DOHH2 (cell line): ENCODE results near the gene OTX2.

Experiments used
- H3F3A ChIP-seq: fragments of 200-600 bp; sonication (generic), shearing (Covaris generic); 2 replicates; pipeline ENCODE4 v1.6.0; 2016; ENCODE audit warnings: antibody characterized with exemption, mild to moderate bottlenecking; ENCODE audit not compliant: control insufficient read depth, insufficient read depth
- H3K27ac ChIP-seq: fragments of 200-600 bp; sonication (generic); 2 replicates; pipeline ENCODE4 v1.5.1; 2014; ENCODE audit warnings: low read depth, mild to moderate bottlenecking, low read length, moderate library complexity
- H3K27me3 ChIP-seq: fragments of 200-600 bp; sonication (generic); 2 replicates; pipeline ENCODE4 v1.6.1; 2014; ENCODE audit warnings: mild to moderate bottlenecking, low read length, mixed read lengths; ENCODE audit not compliant: control insufficient read depth
- H3K36me3 ChIP-seq: fragments of 200-600 bp; sonication (generic); 2 replicates; pipeline ENCODE4 v1.6.1; 2014; ENCODE audit warnings: mild to moderate bottlenecking, low read length, moderate library complexity, mixed read lengths; ENCODE audit not compliant: control insufficient read depth
- H3K4me1 ChIP-seq: fragments of 200-600 bp; sonication (generic); 2 replicates; pipeline ENCODE4 v1.6.1; 2014; ENCODE audit warnings: mild to moderate bottlenecking, low read length, mixed read lengths; ENCODE audit not compliant: control insufficient read depth
- H3K4me2 ChIP-seq: fragments of 200-600 bp; sonication (generic); 2 replicates; pipeline ENCODE4 v1.6.0; 2014; ENCODE audit warnings: mild to moderate bottlenecking, low read length, moderate library complexity
- H3K4me3 ChIP-seq: fragments of 200-600 bp; sonication (generic); 2 replicates; pipeline ENCODE4 v1.5.1; 2014; ENCODE audit warnings: mild to moderate bottlenecking, low read length, mixed read lengths
- H3K79me2 ChIP-seq: fragments of 200-600 bp; sonication (generic); 2 replicates; pipeline ENCODE4 v1.6.1; 2014; ENCODE audit warnings: mild to moderate bottlenecking, low read length, mixed read lengths; ENCODE audit not compliant: control insufficient read depth
- H3K9me2 ChIP-seq: fragments of 200-600 bp; sonication (generic); replicated peaks from 2 replicates; pipeline ENCODE4 v1.6.1; 2014; ENCODE audit warnings: mild to moderate bottlenecking, low read length, mixed read lengths; ENCODE audit not compliant: control insufficient read depth
- H3K9me3 ChIP-seq: fragments of 200-600 bp; sonication (generic); 2 replicates; pipeline ENCODE4 v1.6.1; 2014; ENCODE audit warnings: antibody characterized with exemption, low read length, mixed read lengths; ENCODE audit not compliant: control insufficient read depth, insufficient read depth
- H4K20me1 ChIP-seq: fragments of 200-600 bp; sonication (generic); 2 replicates; pipeline ENCODE4 v1.6.0; 2014; ENCODE audit warnings: low read depth, mild to moderate bottlenecking, antibody characterized with exemption, low read length, moderate library complexity; ENCODE audit not compliant: control insufficient read depth, insufficient read depth
- CTCF ChIP-seq: fragments of 200-600 bp; sonication (generic); IDR thresholded peaks from one replicate; pipeline ENCODE4 v1.5.1; 2014; ENCODE audit warnings: antibody characterized with exemption, mild to moderate bottlenecking, low read depth, low read length; ENCODE audit not compliant: poor library complexity, severe bottlenecking
- EZH2phosphoT487 ChIP-seq: fragments of 200-600 bp; sonication (generic); IDR thresholded peaks from 2 replicates; pipeline ENCODE4 v1.6.1; 2017; ENCODE audit warnings: borderline replicate concordance, mild to moderate bottlenecking, antibody characterized with exemption, low read length, moderate library complexity, mixed read lengths

Gene OTX2

GRCh38 chr14:56815745-56816144 is 5.5 kb upstream of the OTX2 start:
- Histone ChIP-seq H3K9me2 (no peaks in the 10 kb centered on the region), H3F3A (no peaks in the 10 kb centered on the region), H3K9me3 (no peaks in the 10 kb centered on the region), H3K27me3 (peaks cover 14% of the 10 kb centered on the region), H3K27ac (no peak overlapping the region), H3K36me3 (no peaks in the 10 kb centered on the region), H3K79me2 (no peaks in the 10 kb centered on the region), H3K4me2 (no peak overlapping the region), H3K4me1 (no peaks in the 10 kb centered on the region), H3K4me3 (no peak overlapping the region), H4K20me1 (no peaks in the 10 kb centered on the region)
- TF ChIP-seq EZH2phosphoT487 (no peak), CTCF (no peak)

DNA sequence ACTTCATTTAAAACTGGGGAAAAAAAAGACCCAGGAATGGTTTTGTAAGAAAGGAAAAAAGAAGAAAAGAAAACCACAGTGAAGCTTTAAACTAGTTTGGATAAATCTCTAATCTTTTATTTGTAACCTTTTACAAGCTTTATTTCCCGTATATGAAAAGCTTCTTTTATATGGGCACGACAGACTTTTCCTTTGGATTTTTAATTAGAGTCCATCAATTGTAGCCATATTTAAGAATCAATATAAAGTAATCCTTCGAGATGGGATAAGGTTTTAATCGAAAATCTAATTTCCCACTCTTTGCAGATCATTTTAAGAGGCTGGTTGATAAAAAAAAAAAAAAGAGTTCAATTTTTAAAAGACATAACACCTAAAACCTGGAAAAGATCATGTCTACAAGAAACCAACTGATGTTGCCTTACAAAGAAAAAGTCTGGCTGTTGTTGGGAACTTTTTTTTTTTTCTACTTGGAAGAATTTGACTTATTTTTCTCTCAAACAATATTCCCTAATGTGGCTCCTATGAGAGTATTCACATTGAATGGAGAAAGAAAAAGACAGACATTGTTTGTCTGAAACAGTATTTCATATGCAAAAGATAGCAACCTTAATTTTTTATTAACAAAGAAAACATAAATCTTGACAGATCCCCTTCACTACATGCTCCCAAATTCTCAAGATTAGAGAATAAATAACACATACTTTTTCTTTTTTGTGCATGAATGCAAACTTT is 4.9 kb upstream of the OTX2 start:
- TF ChIP-seq CTCF (no peak), EZH2phosphoT487 (no peak)
- H3K27me3 ChIP-seq, result peaks cover 14% of the 10 kb centered on the region
- no peak overlapping the region for H3K4me2 ChIP-seq
- no peaks in the 10 kb centered on the region for H3K36me3 ChIP-seq
- H3K4me1 ChIP-seq, result no peaks in the 10 kb centered on the region
- H3K9me3 ChIP-seq, result no peaks in the 10 kb centered on the region
- H3F3A ChIP-seq, result no peaks in the 10 kb centered on the region
- no peaks in the 10 kb centered on the region for H4K20me1 ChIP-seq
- no peaks in the 10 kb centered on the region for H3K79me2 ChIP-seq
- no peaks in the 10 kb centered on the region for H3K9me2 ChIP-seq
- no peak overlapping the region for H3K27ac ChIP-seq
- H3K4me3 ChIP-seq, result no peak overlapping the region

DNA sequence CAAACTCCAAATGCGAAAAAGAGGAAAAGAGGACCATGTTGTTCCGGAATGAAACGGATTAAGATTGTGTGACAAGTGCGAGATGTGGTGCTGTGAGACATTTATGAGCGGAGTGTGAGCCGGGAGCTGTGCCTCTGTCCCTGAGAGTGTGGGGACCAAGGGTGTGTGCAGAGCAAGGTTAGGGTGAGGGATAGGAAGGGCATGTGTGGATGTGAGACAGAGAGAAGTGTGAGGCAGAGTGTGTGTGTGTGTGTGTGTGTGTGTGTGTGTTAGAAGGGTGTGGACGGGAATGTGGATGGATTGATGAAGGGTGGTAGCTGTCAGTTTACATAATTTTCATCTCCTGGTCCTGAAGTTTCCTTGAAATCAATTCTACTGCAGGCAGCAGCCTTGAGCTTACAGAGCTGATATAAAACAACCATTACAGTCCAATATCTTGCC is 4.3 kb upstream of the OTX2 start:
- Histone ChIP-seq H3K79me2 (no peaks in the 10 kb centered on the region), H3K4me2 (no peak overlapping the region), H3F3A (no peaks in the 10 kb centered on the region), H3K4me1 (no peaks in the 10 kb centered on the region), H3K27ac (no peak overlapping the region), H3K27me3 (peaks cover 14% of the 10 kb centered on the region), H4K20me1 (no peaks in the 10 kb centered on the region), H3K4me3 (no peak overlapping the region), H3K9me2 (no peaks in the 10 kb centered on the region), H3K9me3 (no peaks in the 10 kb centered on the region), H3K36me3 (no peaks in the 10 kb centered on the region)
- TF ChIP-seq CTCF, result no peak
- TF ChIP-seq EZH2phosphoT487, result no peak
